Colonic mucosa (tissue), 4 donors: ENCODE results near the gene SESTD1. TPM values are rescaled to one million over a fixed set of nuclear protein-coding genes. Genes with fewer than 3 reads are reported as not detected.

Experiments used
- DNase-seq: peaks from one replicate; pipeline ENCODE4 v3.0.0-alpha.2; 2020
- H3K27ac ChIP-seq: fragments of 200-600 bp; one replicate; pipeline ENCODE4 v1.8.0; 2021
- H3K27me3 ChIP-seq: fragments of 200-600 bp; one replicate; pipeline ENCODE4 v1.8.0; 2021
- H3K36me3 ChIP-seq: fragments of 200-600 bp; one replicate; pipeline ENCODE4 v1.8.0; 2021
- H3K4me1 ChIP-seq: fragments of 200-600 bp; one replicate; pipeline ENCODE4 v1.8.0; 2021; ENCODE audit warnings: mild to moderate bottlenecking
- H3K4me3 ChIP-seq: fragments of 200-600 bp; one replicate; pipeline ENCODE4 v1.8.0; 2021
- H3K9ac ChIP-seq, 2 donors: one replicate each; pipeline ENCODE4 v1.7.0; 2013; ENCODE audit warnings: control low read depth in 2 of 2, low read depth in 2 of 2, low read length in 2 of 2
- H3K9me3 ChIP-seq: fragments of 200-600 bp; one replicate; pipeline ENCODE4 v1.8.0; 2021
- CTCF ChIP-seq: fragments of 200-600 bp; IDR thresholded peaks from one replicate; pipeline ENCODE4 v1.8.0; 2022; ENCODE audit warnings: antibody characterized with exemption, mild to moderate bottlenecking
- intact Hi-C: fragments of 100-400 bp; cut with DNase I; formaldehyde crosslinking; loops from one replicate; pipeline ENCODE4 v1.14.1; 2022
- total RNA-seq, 2 donors: library from RNA; stranded (reverse); fragmentation: NEBNext Ultra II Directional in 1 of 2; extraction: Animal tissue kit (Norgen Biotek cat#: 25700) in 1 of 2; gene quantifications; one replicate each; pipeline ENCODE4 v1.2.1, GENCODE V29; 2021
- donor health status: healthy.
- donor health status: DM: no; HTN: no; CAD: no.
- donor health status: DM: no; HTN: no; CAD: no.

SESTD1 gene
- total RNA-seq, 2 donors from 2014 or later = 25.5 to 41.3 TPM

GRCh38 chr2:179170901-179171300, 93.7 kb downstream of the SESTD1 start:
- H3K4me3 ChIP-seq = no peak overlapping the region
- no peak for DNase-seq
- TF ChIP-seq CTCF = no peak
- no peak overlapping the region for H3K9ac ChIP-seq
- no peaks in the 10 kb centered on the region for H3K9me3 ChIP-seq
- H3K27ac ChIP-seq = no peak overlapping the region
- no peaks in the 10 kb centered on the region for H3K4me1 ChIP-seq
- H3K36me3 ChIP-seq = no peaks in the 10 kb centered on the region
- no peaks in the 10 kb centered on the region for H3K27me3 ChIP-seq
- intact Hi-C loops = no loop called here

DNA sequence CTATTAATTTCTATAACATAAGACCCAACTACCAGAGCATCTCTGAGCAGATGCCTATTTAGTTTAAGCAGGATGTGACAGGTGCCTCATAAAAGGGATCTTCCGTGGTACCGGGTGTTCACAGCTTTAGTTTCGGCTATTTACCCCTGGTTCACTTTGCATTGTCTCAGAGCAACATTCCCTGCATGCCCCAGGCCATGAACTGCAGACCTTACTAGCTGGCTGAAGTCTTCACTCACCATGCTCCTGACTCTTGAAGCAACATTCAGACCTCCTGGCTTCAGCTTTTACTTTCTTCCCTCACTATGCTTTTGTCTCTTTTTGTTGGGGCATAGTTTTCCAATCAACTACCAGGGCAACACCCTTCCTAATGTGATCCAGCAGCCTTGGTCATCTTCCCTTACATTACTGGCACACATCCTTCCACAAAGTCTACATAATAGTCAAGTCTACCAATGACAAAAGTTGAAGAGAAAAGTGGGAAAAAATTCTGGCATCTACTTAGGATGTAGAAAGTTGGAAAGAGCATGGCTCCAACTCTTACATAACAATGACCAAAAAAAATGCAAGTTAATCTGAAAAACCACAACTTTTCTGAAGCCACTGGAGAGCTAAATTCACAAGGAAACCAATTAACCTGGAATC, 99.2 kb downstream of the SESTD1 start:
- no peaks in the 10 kb centered on the region for H3K27me3 ChIP-seq
- no peaks in the 10 kb centered on the region for H3K4me1 ChIP-seq
- H3K9me3 ChIP-seq = no peaks in the 10 kb centered on the region
- no peak for DNase-seq
- H3K4me3 ChIP-seq = no peak overlapping the region
- H3K36me3 ChIP-seq = no peaks in the 10 kb centered on the region
- intact Hi-C loops = no loop called here
- H3K27ac ChIP-seq = no peak overlapping the region
- TF ChIP-seq CTCF = no peak
- H3K9ac ChIP-seq = no peak overlapping the region

- H3K9me3 ChIP-seq = no peaks in the 10 kb centered on the region
- TF ChIP-seq CTCF = no peak
- H3K27ac ChIP-seq = no peak overlapping the region
- no peaks in the 10 kb centered on the region for H3K4me1 ChIP-seq
- no peaks in the 10 kb centered on the region for H3K27me3 ChIP-seq
- no peak for DNase-seq
- no peak overlapping the region for H3K4me3 ChIP-seq
- intact Hi-C loops = no loop called here
- H3K9ac ChIP-seq = no peak overlapping the region
- no peaks in the 10 kb centered on the region for H3K36me3 ChIP-seq
These were observed 123.4 kb downstream of the SESTD1 start for GRCh38 chr2:179141206-179141605.

- no peak for DNase-seq
- Histone ChIP-seq H3K9ac (no peak overlapping the region), H3K27ac (no peak overlapping the region), H3K27me3 (no peaks in the 10 kb centered on the region), H3K4me1 (no peaks in the 10 kb centered on the region), H3K36me3 (no peaks in the 10 kb centered on the region), H3K4me3 (no peak overlapping the region), H3K9me3 (no peaks in the 10 kb centered on the region)
- intact Hi-C loops = no loop called here
- TF ChIP-seq CTCF = no peak
These were observed 124.1 kb downstream of the SESTD1 start for GRCh38 chr2:179140571-179140970.

GRCh38 chr2:179139506-179139905, 125.1 kb downstream of the SESTD1 start:
- intact Hi-C loops = no loop called here
- Histone ChIP-seq H3K4me3 (no peak overlapping the region), H3K9ac (no peak overlapping the region), H3K36me3 (no peaks in the 10 kb centered on the region), H3K4me1 (no peaks in the 10 kb centered on the region), H3K9me3 (no peaks in the 10 kb centered on the region), H3K27ac (no peak overlapping the region), H3K27me3 (no peaks in the 10 kb centered on the region)
- DNase-seq = no peak
- no peak for TF ChIP-seq CTCF
